OCI-LY3 (cell line): Measurements from ENCODE around the gene VAV1.
"Not testable (repeated sequence)": the region's sequence is repeated elsewhere in the genome, so short reads cannot be mapped to it uniquely, and the experiment has no call there.

Experiments used
- H2AFZ ChIP-seq: fragments of 200-600, 300-600 bp; shearing (Covaris generic); 2 replicates; pipeline ENCODE4 v1.6.0; 2014; ENCODE audit warnings: antibody characterized with exemption, low read depth, low read length
- H3K27ac ChIP-seq: fragments of 200-600, 300-600 bp; sonication (generic); 2 replicates; pipeline ENCODE4 v1.5.1; 2014; ENCODE audit warnings: mild to moderate bottlenecking, low read length, moderate library complexity, mixed read lengths
- H3K27me3 ChIP-seq: fragments of 200-600, 300-600 bp; sonication (generic); 2 replicates; pipeline ENCODE4 v1.6.1; 2014; ENCODE audit warnings: low read depth, low read length, mixed read lengths
- H3K36me3 ChIP-seq: fragments of 200-600, 300-600 bp; sonication (generic); replicated peaks from 2 replicates; pipeline ENCODE3; 2014; ENCODE audit warnings: low read depth, low read length, mixed read lengths
- H3K4me1 ChIP-seq: fragments of 300-600, 200-600 bp; sonication (generic); 2 replicates; pipeline ENCODE4 v1.6.1; 2014; ENCODE audit warnings: low read length, mixed read lengths
- H3K4me2 ChIP-seq: fragments of 200-600, 300-600 bp; sonication (generic); 2 replicates; pipeline ENCODE4 v1.6.1; 2014; ENCODE audit warnings: low read length, mixed read lengths
- H3K4me3 ChIP-seq: fragments of 300-600, 200-600 bp; sonication (generic); 2 replicates; pipeline ENCODE4 v1.5.1; 2014; ENCODE audit warnings: antibody characterized with exemption, mild to moderate bottlenecking, low read length, moderate library complexity
- H3K79me2 ChIP-seq: fragments of 300-600, 200-600 bp; shearing (Covaris generic); 2 replicates; pipeline ENCODE4 v1.6.1; 2014; ENCODE audit warnings: mild to moderate bottlenecking, low read length, mixed read lengths
- H3K9ac ChIP-seq: fragments of 300-600, 200-600 bp; shearing (Covaris generic); 2 replicates; pipeline ENCODE4 v1.6.0; 2014; ENCODE audit warnings: mild to moderate bottlenecking, low read length, moderate library complexity
- H3K9me3 ChIP-seq: fragments of 200-600, 300-600 bp; shearing (Covaris generic); 2 replicates; pipeline ENCODE4 v1.6.1; 2014; ENCODE audit warnings: low read length, mixed read lengths; ENCODE audit not compliant: insufficient read depth
- H4K20me1 ChIP-seq: fragments of 200-600, 300-600 bp; sonication (generic); 2 replicates; pipeline ENCODE4 v1.6.1; 2016; ENCODE audit warnings: low read length, mixed read lengths; ENCODE audit not compliant: insufficient read depth
- CTCF ChIP-seq: fragments of 200-600, 300-600 bp; sonication (generic); IDR thresholded peaks from 2 replicates; pipeline ENCODE4 v1.5.1; 2014; ENCODE audit warnings: antibody characterized with exemption, low read length, low read depth
- EZH2phosphoT487 ChIP-seq: fragments of 200-600 bp; shearing (Covaris generic); IDR thresholded peaks from 2 replicates; pipeline ENCODE4 v1.6.1; 2018; ENCODE audit warnings: antibody characterized with exemption, mixed run types, low read depth

VAV1 gene

GRCh38 chr19:6828306-6828697 lies 55.8 kb downstream of the VAV1 start:
- H3K4me1 ChIP-seq: peaks cover 7% of the 10 kb centered on the region
- H4K20me1 ChIP-seq: no peaks in the 10 kb centered on the region; the same call in 1 of the 2 replicates
- H3K27me3 ChIP-seq: no peaks in the 10 kb centered on the region
- no peak overlapping the region for H2AFZ ChIP-seq
- H3K79me2 ChIP-seq: no peaks in the 10 kb centered on the region
- H3K36me3 ChIP-seq: peaks cover 70% of the 10 kb centered on the region
- no peak overlapping the region for H3K4me3 ChIP-seq
- TF ChIP-seq EZH2phosphoT487 (no peak), CTCF (no peak)
- no peak overlapping the region for H3K4me2 ChIP-seq
- no peaks in the 10 kb centered on the region for H3K9me3 ChIP-seq
- no peak overlapping the region for H3K9ac ChIP-seq
- H3K27ac ChIP-seq: no peak overlapping the region

DNA sequence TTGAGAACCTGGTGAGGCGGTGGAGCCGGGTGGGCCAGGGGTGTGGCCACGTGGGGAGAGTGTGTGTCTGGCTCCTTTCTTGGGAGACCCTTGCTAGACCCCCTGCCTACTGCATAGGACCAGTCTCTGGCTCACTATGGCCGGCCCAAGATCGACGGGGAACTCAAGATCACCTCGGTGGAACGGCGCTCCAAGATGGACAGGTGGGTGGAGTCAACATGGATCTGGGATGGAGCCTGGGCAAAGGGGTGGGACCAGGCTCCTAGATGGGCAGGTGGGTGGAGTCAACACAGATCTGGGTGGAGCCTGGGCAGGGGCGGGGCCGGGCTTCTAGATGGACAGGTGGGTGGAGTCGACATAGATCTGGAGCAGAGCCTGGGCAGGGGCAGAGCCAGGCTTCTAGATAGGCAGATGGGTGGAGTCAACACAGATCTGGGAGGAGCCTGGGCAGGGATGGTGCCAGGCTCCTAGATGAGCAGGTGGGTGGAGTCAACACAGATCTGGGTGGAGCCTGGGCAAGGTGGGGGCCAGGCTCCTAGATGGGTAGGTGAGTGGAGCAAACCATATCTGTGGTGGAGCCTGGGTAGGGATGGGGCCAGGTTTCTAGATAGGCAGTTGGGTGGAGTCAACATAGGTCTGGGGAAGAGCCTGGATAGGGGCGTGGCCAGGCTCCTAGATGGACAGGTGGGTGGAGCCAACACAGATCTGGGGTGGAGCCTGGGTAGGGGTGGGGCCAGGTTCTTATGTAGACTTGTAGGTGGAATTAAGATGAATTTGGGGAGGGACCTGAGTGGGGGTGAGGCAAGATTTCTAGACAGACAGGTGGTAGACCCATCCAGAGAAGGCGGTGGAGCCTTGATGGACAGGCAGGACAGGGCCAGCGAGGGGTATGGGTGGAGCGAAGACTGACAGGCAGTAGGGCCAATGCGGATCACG lies 56.5 kb downstream of the VAV1 start:
- Histone ChIP-seq H3K4me1 (peaks cover 8% of the 10 kb centered on the region), H3K4me2 (no peak overlapping the region), H4K20me1 (no peaks in the 10 kb centered on the region; the same call in 1 of the 2 replicates), H3K36me3 (peaks cover 70% of the 10 kb centered on the region), H2AFZ (no peak overlapping the region), H3K27ac (no peak overlapping the region), H3K9me3 (no peaks in the 10 kb centered on the region), H3K79me2 (no peaks in the 10 kb centered on the region), H3K4me3 (no peak overlapping the region), H3K9ac (no peak overlapping the region), H3K27me3 (no peaks in the 10 kb centered on the region)
- TF ChIP-seq CTCF (no peak), EZH2phosphoT487 (no peak)

- H3K27me3 ChIP-seq, H3K4me3 ChIP-seq, H2AFZ ChIP-seq, H3K79me2 ChIP-seq, H4K20me1 ChIP-seq, H3K9me3 ChIP-seq, H3K27ac ChIP-seq, H3K9ac ChIP-seq, H3K4me2 ChIP-seq, H3K4me1 ChIP-seq: not testable (repeated sequence)
- peaks cover 63% of the 10 kb centered on the region for H3K36me3 ChIP-seq
Observed at GRCh38 chr19:6829829-6830228, 57.3 kb downstream of the VAV1 start.

DNA sequence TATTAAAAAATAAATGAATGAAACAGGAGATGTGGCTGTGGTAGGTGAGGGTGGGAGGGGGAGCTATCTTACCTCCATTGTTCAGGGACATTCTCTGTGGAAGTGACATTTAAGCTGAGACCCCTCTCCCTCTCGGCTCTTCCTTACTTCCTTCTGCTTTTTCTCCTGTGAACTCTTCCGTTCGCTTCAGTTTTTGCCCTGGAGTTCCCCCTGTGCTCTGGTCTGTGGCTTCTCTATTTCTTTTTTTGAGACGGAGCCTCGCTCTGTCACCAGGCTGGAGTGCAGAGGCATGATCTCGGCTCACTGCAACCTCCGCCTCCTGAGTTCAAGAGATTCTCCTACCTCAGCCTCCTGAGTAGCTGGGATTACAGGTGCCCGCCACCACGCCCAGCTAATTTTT lies 58.6 kb downstream of the VAV1 start:
- not testable (repeated sequence) for H3K4me1 ChIP-seq, H2AFZ ChIP-seq, H3K79me2 ChIP-seq, H3K4me3 ChIP-seq, H4K20me1 ChIP-seq, H3K27me3 ChIP-seq, H3K9ac ChIP-seq, H3K9me3 ChIP-seq, H3K4me2 ChIP-seq, H3K27ac ChIP-seq
- peaks cover 64% of the 10 kb centered on the region for H3K36me3 ChIP-seq

- Histone ChIP-seq H3K79me2 (no peaks in the 10 kb centered on the region), H3K36me3 (peaks cover 66% of the 10 kb centered on the region), H3K9me3 (0 out of 2 replicates have a peak, but pooled peaks cover 3% of the 10 kb centered on the region)
Observed at GRCh38 chr19:6832412-6832811, 59.9 kb downstream of the VAV1 start.

More at GRCh38 chr19:6832412-6832811, 59.9 kb downstream of the VAV1 start:
- Histone ChIP-seq H3K27ac (no peak overlapping the region), H3K27me3 (no peaks in the 10 kb centered on the region), H2AFZ (no peak overlapping the region), H3K4me3 (no peak overlapping the region), H3K4me1 (peaks cover 8% of the 10 kb centered on the region), H3K9ac (no peak overlapping the region), H3K4me2 (no peak overlapping the region), H4K20me1 (0 out of 2 replicates have a peak, but pooled peaks cover 2% of the 10 kb centered on the region)
- TF ChIP-seq EZH2phosphoT487 (no peak), CTCF (no peak)
